Suprapubic skin (tissue), 3 donors: ENCODE data around the gene SPATA13.
"Not testable (repeated sequence)": the region's sequence is repeated elsewhere in the genome, so short reads cannot be mapped to it uniquely, and the experiment has no call there.

Source experiments
- EP300 ChIP-seq: sonication (generic); formaldehyde crosslinking; IDR thresholded peaks from one replicate; pipeline ENCODE4 v1.6.1; 2017; ENCODE audit warnings: antibody characterized with exemption
- POLR2A ChIP-seq, 2 donors: fragments of 450-650 bp; IDR thresholded peaks; one replicate each; pipeline ENCODE4 v1.6.1; 2017; ENCODE audit warnings: antibody characterized with exemption in 2 of 2, mild to moderate bottlenecking in 2 of 2, moderate library complexity in 2 of 2
- TF ChIP-seq, protein P1 (sequence below), 2 donors: fragments of 200-600 bp in 1 of 2; fragments of 450-650 bp in 1 of 2; sonication (generic) in 1 of 2; IDR thresholded peaks; one replicate each; pipeline ENCODE4 v1.5.1; 2016 to 2019; ENCODE audit warnings: antibody characterized with exemption in 2 of 2, mild to moderate bottlenecking in 1 of 2, moderate library complexity in 1 of 2

DNA sequence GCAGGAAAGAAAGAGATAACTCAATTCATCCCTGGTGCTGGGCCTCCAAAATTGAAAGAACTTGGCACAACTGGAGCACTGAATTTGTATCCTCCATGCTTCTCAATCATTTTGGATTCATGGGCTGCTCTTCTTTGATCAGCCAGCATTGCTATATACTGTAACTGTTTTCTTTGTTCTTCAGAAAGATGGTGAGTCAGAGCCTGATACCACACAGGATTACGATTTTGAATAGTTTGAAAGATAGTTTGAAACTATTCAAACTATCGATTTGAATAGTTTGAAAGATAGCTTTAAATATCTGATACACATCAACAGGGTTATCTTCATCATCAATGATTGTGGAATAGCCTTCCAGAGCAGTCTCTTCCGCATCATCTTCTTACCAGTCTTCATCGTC lies 38.5 kb upstream of the SPATA13 start:
- TF ChIP-seq, protein P1, sequence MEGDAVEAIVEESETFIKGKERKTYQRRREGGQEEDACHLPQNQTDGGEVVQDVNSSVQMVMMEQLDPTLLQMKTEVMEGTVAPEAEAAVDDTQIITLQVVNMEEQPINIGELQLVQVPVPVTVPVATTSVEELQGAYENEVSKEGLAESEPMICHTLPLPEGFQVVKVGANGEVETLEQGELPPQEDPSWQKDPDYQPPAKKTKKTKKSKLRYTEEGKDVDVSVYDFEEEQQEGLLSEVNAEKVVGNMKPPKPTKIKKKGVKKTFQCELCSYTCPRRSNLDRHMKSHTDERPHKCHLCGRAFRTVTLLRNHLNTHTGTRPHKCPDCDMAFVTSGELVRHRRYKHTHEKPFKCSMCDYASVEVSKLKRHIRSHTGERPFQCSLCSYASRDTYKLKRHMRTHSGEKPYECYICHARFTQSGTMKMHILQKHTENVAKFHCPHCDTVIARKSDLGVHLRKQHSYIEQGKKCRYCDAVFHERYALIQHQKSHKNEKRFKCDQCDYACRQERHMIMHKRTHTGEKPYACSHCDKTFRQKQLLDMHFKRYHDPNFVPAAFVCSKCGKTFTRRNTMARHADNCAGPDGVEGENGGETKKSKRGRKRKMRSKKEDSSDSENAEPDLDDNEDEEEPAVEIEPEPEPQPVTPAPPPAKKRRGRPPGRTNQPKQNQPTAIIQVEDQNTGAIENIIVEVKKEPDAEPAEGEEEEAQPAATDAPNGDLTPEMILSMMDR (IDR thresholded peaks at IDR 0.05): not testable (repeated sequence)
- not testable (repeated sequence) for TF ChIP-seq POLR2A (IDR thresholded peaks at IDR 0.05); EP300
